Stimulated activated naive CD8-positive, alpha-beta T cell treated with anti-CD3 and anti-CD28 coated beads, Interleukin-15, amount 100 ng/mL, for 72 hours (primary cell): ENCODE results near the gene WNT16.

ENCODE experiments used
- ATAC-seq: fragments of 150-1000 bp; cut with Tn5 transposase; 2 replicates; pipeline ENCODE4 v1.10.0; 2021; ENCODE audit warnings: mild to moderate bottlenecking, moderate library complexity
- DNase-seq, 2 donors: peaks; one replicate each; pipeline ENCODE4 v3.0.0; 2021 to 2022
- H3K27ac Mint-ChIP-seq, 2 donors: one replicate each; pipeline ENCODE4 v1.8.0; 2022; ENCODE audit warnings: mild to moderate bottlenecking in 2 of 2, mixed read lengths in 2 of 2, moderate library complexity in 2 of 2
- H3K27me3 Mint-ChIP-seq: one replicate; pipeline ENCODE4 v1.8.0; 2022; ENCODE audit warnings: mixed read lengths
- H3K4me1 Mint-ChIP-seq: one replicate; pipeline ENCODE4 v1.8.0; 2022; ENCODE audit warnings: mild to moderate bottlenecking, mixed read lengths
- H3K4me3 Mint-ChIP-seq, 2 donors: one replicate each; pipeline ENCODE4 v1.8.0; 2022; ENCODE audit warnings: mild to moderate bottlenecking in 2 of 2, mixed read lengths in 2 of 2, moderate library complexity in 1 of 2
- H3K9me3 Mint-ChIP-seq, 2 donors: one replicate each; pipeline ENCODE4 v1.8.0; 2022; ENCODE audit warnings: mixed read lengths in 2 of 2

Gene WNT16

DNA sequence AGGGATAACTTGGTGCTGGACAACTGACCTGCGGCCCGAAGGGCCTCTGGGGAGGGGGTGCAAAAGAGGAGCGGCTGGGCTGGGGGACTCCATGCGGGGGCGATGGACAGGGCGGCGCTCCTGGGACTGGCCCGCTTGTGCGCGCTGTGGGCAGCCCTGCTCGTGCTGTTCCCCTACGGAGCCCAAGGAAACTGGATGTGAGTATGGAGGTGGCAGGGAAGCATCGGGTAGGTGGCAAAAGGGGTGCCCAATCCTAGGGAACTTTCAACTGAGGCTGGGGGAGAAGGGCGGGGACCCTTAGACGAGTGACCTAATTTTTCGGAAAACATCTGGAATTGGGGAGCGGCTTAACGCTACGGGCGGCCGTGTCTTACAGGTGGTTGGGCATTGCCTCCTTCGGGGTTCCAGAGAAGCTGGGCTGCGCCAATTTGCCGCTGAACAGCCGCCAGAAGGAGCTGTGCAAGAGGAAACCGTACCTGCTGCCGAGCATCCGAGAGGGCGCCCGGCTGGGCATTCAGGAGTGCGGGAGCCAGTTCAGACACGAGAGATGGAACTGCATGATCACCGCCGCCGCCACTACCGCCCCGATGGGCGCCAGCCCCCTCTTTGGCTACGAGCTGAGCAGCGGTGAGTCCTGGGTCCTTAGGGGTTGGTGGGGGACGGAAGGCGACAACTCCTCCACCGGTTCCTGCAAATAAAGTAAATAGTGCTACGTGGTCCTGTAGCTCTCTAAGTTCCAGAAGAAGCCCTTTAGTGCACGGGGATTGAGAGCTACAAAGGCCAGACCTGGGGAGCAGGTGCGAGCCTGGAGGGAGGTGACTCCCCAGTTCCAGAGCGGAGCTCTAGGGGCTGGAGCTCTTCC, 622 bp downstream of the WNT16 start:
- H3K27me3 Mint-ChIP-seq = peaks cover 69% of the 10 kb centered on the region
- no peaks in the 10 kb centered on the region for H3K9me3 Mint-ChIP-seq
- H3K4me3 Mint-ChIP-seq = peak overlapping the region; percentile 47 to 74
- peak; percentile 24 to 36 for DNase-seq
- ATAC-seq = peak; percentile 75
- H3K27ac Mint-ChIP-seq = no peak overlapping the region
- H3K4me1 Mint-ChIP-seq = peaks cover 25% of the 10 kb centered on the region

DNA sequence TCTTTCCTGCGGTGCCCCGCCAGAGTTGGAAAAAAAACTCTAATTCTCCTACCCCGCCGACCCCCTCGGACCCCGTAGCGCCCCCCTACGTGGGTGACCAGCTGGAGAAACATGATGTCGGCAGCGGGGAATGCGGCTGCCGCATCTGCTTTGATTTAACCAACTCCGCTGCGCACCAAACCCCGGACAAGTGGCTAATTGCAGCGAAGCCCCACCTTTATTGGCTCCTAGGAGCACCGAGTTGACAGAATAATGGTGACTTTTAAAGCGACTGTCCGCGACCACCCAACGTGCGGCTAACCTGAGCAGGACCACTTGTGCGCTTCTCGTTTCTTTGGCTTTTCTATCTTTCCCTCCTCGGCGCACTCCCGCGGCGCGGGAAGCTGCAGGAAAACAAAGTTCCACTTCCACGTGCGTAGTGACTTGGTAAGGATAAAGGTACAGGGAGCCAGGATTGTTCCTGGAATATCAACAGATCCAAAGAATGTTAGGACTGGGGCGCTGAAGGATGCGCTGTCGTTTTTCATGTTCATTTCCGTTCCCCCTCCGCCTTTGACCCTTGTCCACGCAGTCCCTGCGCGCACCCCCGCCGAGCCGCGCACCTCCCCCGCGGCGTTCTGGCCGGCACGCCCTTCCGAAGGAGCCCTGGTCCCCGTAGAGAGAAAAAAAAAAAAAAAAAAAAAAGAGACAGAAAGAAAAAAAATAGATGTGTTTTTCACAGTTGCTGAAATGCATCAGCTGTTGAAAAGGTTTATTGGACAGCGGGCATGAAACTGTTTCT, 1.4 kb downstream of the WNT16 start:
- ATAC-seq = peak; percentile 38
- Mint-ChIP-seq H3K27ac (no peak overlapping the region), H3K27me3 (peaks cover 70% of the 10 kb centered on the region), H3K4me3 (peak overlapping the region; percentile 47 to 74), H3K9me3 (no peaks in the 10 kb centered on the region), H3K4me1 (peaks cover 25% of the 10 kb centered on the region)
- DNase-seq = no peak

DNA sequence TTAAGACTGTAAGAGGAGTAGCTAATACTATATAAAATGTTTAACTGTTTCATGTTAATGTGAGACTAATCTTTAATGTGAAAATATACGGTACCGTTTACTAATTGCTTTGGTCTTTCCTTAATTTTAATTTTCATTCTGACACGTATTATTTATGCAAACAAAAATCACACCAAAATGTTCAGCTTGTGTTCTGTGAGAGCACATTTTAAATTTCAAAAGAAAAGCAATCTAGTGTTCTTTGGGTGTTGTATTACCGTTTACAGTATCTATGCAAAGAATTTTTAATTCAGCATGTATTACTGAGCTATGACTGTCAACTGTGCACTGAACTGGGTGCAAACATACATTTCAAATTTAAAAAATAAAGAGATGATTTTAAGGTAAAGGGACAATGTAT, 2.2 kb downstream of the WNT16 start:
- no peak for ATAC-seq
- peaks cover 25% of the 10 kb centered on the region for H3K4me1 Mint-ChIP-seq

DNA sequence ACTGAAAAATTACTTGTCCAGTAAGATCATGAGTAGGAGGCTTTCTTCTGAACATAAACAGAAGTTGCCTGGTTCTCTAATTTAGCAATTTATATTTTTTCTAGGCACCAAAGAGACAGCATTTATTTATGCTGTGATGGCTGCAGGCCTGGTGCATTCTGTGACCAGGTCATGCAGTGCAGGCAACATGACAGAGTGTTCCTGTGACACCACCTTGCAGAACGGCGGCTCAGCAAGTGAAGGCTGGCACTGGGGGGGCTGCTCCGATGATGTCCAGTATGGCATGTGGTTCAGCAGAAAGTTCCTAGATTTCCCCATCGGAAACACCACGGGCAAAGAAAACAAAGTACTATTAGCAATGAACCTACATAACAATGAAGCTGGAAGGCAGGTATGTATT, 2.8 kb downstream of the WNT16 start:
- H3K27ac Mint-ChIP-seq = no peak overlapping the region
- peaks cover 25% of the 10 kb centered on the region for H3K4me1 Mint-ChIP-seq
- ATAC-seq = no peak
- no peak overlapping the region for H3K4me3 Mint-ChIP-seq
- H3K9me3 Mint-ChIP-seq = no peaks in the 10 kb centered on the region
- no peak for DNase-seq
- H3K27me3 Mint-ChIP-seq = peaks cover 61% of the 10 kb centered on the region

More for the DNA sequence above, 2.2 kb downstream of the WNT16 start:
- DNase-seq = no peak
- Mint-ChIP-seq H3K27me3 (peaks cover 66% of the 10 kb centered on the region), H3K27ac (no peak overlapping the region), H3K9me3 (no peaks in the 10 kb centered on the region), H3K4me3 (no peak overlapping the region)

DNA sequence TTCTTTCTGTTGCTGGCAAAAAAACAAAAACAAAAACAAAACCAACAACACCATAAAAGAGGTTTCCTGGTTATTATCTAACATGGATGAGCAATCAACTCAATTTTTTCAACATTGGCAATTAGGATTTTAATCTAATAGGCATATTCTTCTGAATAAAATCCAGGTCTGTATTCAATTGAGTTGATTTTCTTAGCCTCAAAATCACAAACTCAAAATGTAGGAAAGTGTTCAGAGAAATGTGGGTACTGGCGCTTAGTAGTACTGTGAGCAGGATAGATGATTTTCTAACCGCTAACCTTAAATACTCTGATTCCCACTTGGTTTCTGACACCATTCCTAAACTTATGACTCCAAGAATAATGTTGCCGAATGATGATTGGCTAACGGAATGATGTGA, 5.6 kb downstream of the WNT16 start:
- H3K9me3 Mint-ChIP-seq = no peaks in the 10 kb centered on the region
- ATAC-seq (no peak), DNase-seq (no peak)
- peaks cover 33% of the 10 kb centered on the region for H3K27me3 Mint-ChIP-seq
- no peak overlapping the region for H3K4me3 Mint-ChIP-seq
- no peak overlapping the region for H3K27ac Mint-ChIP-seq
- H3K4me1 Mint-ChIP-seq = peaks cover 13% of the 10 kb centered on the region

DNA sequence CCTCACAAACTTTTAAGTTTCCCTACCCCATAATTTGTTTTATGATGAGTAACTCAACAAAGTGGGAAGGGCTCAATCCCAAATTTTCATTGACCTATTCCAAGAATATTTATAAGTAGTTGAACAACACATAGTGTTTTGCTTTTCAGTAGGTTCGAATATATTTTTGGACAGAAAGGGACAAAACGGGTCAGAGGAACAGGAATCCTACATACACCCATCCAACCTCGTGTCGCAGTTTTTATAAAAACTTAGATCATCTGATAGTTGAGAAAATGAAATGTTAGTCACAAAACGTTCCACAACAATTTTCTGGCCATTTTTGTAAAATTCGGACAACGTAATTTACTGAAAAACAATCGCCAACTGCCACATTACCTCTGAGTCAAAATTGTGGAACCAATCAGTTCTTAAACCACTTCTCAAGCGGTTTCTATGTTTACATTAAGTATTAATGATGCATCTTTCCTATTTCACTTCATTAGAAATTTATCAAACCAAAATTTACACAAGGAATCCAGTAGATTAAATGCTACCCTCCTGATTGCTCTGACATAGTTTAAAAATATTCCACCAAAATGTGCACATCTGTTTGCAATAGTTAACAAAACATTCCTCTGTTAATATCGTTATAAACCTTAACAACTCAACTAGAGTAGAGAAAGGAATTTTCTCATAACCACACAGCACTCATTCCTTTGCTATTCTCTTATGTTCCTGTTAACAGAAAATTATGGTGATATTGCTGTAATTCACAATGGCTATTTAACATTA, 6.3 kb downstream of the WNT16 start:
- no peak overlapping the region for H3K27ac Mint-ChIP-seq
- H3K9me3 Mint-ChIP-seq = no peaks in the 10 kb centered on the region
- DNase-seq = no peak
- no peak overlapping the region for H3K4me3 Mint-ChIP-seq
- peaks cover 26% of the 10 kb centered on the region for H3K27me3 Mint-ChIP-seq
- ATAC-seq = no peak
- H3K4me1 Mint-ChIP-seq = peaks cover 6% of the 10 kb centered on the region

DNA sequence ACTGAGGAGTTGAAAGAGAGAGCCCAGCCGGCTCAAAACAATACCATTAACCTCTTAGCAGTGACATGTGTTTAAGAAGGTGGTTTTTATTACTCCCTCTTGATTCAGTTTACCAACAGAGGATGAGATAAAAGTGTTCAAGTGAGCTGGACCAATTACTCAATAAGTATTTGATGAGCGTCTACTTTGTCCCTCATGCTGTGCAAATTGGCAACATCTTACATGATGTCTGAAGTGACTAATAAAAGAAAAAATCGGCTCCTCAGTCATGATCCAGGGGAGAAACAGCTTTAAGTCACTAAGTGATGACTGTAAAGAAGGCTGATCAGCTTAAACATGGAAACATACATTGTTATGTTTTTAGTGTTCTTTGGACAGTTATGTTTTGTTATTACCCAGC, 7.8 kb downstream of the WNT16 start:
- DNase-seq (no peak), ATAC-seq (no peak)
- peaks cover 14% of the 10 kb centered on the region for H3K27me3 Mint-ChIP-seq
- H3K4me1 Mint-ChIP-seq = no peaks in the 10 kb centered on the region
- no peak overlapping the region for H3K27ac Mint-ChIP-seq
- H3K9me3 Mint-ChIP-seq = no peaks in the 10 kb centered on the region
- no peak overlapping the region for H3K4me3 Mint-ChIP-seq

DNA sequence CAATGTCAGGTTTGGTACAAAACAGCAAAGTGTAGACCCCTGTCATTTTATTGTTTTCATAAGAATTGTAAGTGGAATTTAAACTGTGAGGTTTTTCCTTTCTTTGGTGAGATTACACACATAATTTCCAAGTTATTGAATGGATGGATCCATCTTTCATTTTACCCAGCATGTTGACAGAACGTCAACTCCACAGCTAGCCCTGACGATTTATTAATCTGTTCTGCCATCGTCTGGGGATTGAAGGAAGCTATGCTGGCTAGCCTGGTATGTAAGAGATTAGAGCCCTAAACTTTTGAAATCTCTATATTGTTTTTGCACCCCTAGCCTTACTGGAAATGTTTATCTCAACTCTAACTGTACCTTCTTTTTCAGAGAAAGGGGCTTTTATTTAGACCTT, 8.6 kb downstream of the WNT16 start:
- ATAC-seq (no peak), DNase-seq (no peak)
- H3K27me3 Mint-ChIP-seq = peaks cover 9% of the 10 kb centered on the region
- H3K4me1 Mint-ChIP-seq = no peaks in the 10 kb centered on the region
- H3K27ac Mint-ChIP-seq = peak overlapping the region in 1 of 2 donors; percentile 5
- H3K4me3 Mint-ChIP-seq = no peak overlapping the region
- no peaks in the 10 kb centered on the region for H3K9me3 Mint-ChIP-seq

DNA sequence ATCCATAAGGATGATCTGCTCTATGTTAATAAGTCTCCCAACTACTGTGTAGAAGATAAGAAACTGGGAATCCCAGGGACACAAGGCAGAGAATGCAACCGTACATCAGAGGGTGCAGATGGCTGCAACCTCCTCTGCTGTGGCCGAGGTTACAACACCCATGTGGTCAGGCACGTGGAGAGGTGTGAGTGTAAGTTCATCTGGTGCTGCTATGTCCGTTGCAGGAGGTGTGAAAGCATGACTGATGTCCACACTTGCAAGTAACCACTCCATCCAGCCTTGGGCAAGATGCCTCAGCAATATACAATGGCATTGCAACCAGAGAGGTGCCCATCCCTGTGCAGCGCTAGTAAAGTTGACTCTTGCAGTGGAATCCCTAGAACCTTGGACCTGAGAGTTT, 10.3 kb downstream of the WNT16 start:
- Mint-ChIP-seq H3K4me1 (no peaks in the 10 kb centered on the region), H3K27ac (no peak overlapping the region), H3K27me3 (peaks cover 9% of the 10 kb centered on the region), H3K9me3 (no peaks in the 10 kb centered on the region), H3K4me3 (no peak overlapping the region)
- DNase-seq (no peak), ATAC-seq (no peak)

DNA sequence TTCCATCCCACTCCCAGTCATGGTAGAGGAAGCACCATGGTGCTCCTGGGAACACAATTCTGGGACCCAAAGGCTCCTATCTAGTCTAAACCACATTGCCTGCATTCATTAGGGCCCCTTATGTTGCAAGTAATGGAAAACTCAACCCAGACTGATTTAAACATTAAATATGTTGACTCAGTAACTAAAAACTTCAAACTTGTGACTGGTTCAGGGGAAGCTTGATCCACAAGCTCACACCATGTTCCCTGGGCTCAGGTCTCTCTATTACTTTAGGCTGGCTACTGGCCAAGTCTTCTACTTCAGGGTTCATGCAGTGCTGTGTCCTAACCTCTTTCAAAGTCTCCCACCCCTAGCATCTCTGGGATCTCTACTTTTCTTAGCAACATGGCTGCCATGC, 13.1 kb downstream of the WNT16 start:
- no peak for DNase-seq
- H3K27ac Mint-ChIP-seq = no peak overlapping the region
- no peaks in the 10 kb centered on the region for H3K9me3 Mint-ChIP-seq
- no peaks in the 10 kb centered on the region for H3K4me1 Mint-ChIP-seq
- no peaks in the 10 kb centered on the region for H3K27me3 Mint-ChIP-seq
- no peak for ATAC-seq
- no peak overlapping the region for H3K4me3 Mint-ChIP-seq

DNA sequence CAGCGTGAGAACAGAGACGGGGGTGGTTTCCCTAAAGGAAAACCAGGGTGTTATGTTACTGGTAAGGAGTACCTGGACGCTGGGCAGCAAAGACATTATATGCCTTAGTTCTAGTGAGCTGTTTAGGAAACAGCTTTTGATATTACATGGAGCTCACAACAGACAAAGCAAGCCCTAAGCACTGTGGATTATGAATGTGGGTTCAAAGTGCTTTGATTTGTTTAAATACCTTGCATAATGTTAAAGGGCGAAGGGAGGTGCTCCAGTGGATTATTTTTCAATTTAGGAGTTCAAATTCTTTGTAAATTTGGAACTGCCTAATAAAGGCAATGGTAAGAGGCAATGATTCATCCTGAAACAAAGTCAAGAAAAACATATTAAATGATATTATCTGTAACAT, 13.8 kb downstream of the WNT16 start:
- Mint-ChIP-seq H3K27me3 (no peaks in the 10 kb centered on the region), H3K4me1 (no peaks in the 10 kb centered on the region), H3K4me3 (no peak overlapping the region), H3K27ac (no peak overlapping the region), H3K9me3 (no peaks in the 10 kb centered on the region)
- ATAC-seq (no peak), DNase-seq (no peak)

DNA sequence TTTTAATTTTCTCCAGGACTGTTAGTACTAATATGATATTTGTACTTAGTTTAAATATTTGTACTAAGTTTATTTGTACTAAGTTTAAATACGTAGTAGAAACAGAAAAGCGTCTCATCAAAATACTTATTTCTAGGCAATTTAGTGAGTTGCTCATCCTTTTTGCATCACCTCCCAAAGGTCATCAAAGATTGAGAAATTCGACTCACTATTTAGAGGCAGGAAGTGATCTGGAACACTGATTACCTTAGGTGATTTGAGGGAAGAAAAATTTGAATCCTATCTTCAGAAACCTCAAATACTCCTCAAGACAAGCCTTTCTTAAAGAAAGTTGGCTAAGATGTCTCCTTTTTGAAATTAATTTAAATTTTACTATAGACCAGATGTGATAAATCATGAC, 14.5 kb downstream of the WNT16 start:
- H3K27me3 Mint-ChIP-seq = no peaks in the 10 kb centered on the region
- no peaks in the 10 kb centered on the region for H3K9me3 Mint-ChIP-seq
- DNase-seq (no peak), ATAC-seq (no peak)
- no peak overlapping the region for H3K27ac Mint-ChIP-seq
- no peaks in the 10 kb centered on the region for H3K4me1 Mint-ChIP-seq
- H3K4me3 Mint-ChIP-seq = no peak overlapping the region

DNA sequence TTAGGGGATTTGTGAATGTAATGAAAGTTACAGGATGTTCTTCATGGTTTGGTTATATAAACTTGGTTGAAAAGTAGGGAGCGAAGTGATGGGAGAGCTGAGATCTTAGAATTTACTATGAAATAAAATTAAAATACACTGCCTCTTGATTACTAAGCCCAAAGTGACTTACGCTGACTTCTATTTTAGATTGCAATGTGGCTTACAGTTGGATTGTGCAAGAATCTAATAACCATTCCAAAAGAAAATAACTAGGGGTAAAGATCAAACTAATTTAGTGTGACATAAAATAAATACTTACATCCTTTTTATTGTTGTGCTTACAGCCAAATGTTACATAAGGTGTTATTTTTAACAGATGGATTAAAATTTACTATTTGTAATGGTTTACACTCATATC, 15.3 kb downstream of the WNT16 start:
- Mint-ChIP-seq H3K9me3 (no peaks in the 10 kb centered on the region), H3K4me3 (no peak overlapping the region), H3K4me1 (no peaks in the 10 kb centered on the region), H3K27me3 (no peaks in the 10 kb centered on the region), H3K27ac (no peak overlapping the region)
- ATAC-seq = no peak
- DNase-seq = no peak

DNA sequence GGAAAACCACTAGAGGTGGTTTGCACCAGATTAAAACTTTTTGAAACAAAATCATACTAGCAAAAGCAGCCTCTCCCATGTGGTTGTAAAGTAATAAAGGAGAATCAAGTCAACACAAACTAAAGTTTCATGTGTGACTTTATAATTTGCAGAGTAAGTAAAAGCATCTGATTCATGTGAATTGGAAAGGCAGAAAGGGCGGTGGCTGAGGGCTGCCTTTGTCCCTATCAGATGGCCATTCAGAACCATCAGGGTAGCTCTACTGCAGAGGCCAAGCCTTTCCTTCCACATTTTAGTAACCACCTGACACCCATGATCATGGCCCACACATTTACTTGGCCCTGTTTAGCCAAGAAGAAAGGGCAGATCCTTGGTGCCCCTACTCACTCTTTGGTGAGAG, 15.7 kb downstream of the WNT16 start:
- Mint-ChIP-seq H3K27ac (no peak overlapping the region), H3K4me1 (no peaks in the 10 kb centered on the region), H3K9me3 (no peaks in the 10 kb centered on the region), H3K4me3 (no peak overlapping the region), H3K27me3 (no peaks in the 10 kb centered on the region)
- ATAC-seq (no peak), DNase-seq (no peak)

DNA sequence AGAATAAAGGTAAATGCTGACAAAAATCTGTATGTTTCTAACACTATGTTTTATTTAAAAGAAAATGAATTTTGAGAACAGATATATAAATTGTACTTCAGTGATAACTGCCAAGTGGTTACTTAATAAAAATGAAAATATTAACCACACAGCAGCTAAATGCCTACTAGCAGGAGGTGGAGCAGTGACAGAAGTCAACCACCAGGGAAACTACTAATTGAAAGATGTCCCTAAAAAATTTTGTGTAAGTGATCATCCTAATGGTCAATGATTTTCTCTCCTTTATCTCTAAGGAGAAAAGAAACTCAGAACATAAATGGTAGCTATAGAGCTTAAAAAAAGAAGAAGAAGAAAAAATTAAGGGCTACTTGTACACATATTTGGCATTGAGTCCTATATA, 22.9 kb downstream of the WNT16 start:
- Mint-ChIP-seq H3K9me3 (no peaks in the 10 kb centered on the region), H3K27ac (no peak overlapping the region), H3K4me3 (no peak overlapping the region), H3K27me3 (no peaks in the 10 kb centered on the region), H3K4me1 (no peaks in the 10 kb centered on the region)
- no peak for DNase-seq
- no peak for ATAC-seq

DNA sequence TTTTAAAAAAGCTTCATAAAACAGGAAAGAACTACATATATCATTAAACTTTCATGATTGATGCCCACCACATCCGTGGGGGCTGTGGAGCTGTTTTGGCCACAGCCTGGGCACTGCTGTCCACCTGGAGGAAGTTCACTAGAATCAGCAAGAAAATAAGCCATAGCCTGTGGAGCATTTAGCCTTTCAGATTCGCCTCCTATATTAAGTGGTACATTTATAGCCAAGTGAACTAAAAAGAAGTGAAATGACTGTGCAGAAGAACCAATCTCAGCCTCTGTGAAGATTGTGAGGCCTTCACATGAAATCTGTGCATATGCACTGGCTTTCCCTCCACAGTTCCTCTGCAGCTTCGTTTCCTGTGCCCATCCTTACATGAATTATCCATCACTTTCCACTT, 23.5 kb downstream of the WNT16 start:
- H3K4me3 Mint-ChIP-seq = no peak overlapping the region
- H3K27ac Mint-ChIP-seq = no peak overlapping the region
- no peaks in the 10 kb centered on the region for H3K4me1 Mint-ChIP-seq
- DNase-seq (no peak), ATAC-seq (no peak)
- H3K27me3 Mint-ChIP-seq = no peaks in the 10 kb centered on the region
- H3K9me3 Mint-ChIP-seq = no peaks in the 10 kb centered on the region
